Cerebellar cortex (tissue), 1 donor: ENCODE measurements around the gene HMX3.
A peak's percentile ranks its signal among the peaks of the same experiment; 100 is the strongest.

Experiments used
- DNase-seq: peaks from one replicate; pipeline ENCODE4 v3.0.0-alpha.2; 2015; ENCODE audit warnings: low spot score

HMX3 gene

DNA sequence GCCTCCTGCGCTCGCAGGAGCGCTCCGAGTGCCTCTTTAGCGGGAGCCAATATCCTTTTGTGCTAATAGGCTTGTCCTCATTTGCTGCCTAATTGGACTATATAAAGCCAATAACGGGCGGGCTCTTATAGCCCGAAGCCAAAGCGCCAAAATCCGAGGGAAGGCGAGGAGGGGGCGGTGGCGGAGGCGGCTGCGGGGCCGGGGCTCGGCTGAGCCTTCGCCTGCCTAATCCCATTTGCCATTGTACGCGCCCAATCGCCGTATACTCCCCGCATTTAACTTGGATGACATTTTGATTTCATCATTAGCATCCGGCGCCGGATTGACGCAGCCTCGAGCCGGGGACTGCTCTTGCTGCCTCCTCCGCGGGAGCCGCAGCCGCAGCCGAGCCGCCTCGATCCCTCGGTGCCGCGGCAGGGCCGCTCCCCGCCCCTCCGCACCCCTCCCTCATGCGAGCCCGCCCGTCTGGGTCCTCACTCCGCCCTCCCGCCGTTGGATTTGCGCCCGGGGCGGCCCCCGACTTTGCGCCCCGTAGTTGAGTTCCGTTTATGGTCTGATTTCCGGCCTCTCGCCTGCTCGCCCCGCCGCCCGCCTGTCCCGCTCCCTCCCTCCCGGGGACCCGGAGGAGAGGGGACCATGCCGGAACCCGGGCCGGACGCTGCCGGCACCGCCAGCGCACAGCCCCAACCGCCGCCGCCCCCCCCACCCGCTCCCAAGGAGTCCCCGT lies at the start of gene HMX3:
Gene HMX3, plus strand, starts transcription at position 556 of the 727 bp plus-strand sequence. Its CDS starts 81 bp downstream, at position 637.
- no peak for DNase-seq

GRCh38 chr10:123086281-123086680 lies 49.5 kb upstream of the HMX3 start:
- no peak for DNase-seq

- no peak for DNase-seq
These were observed 48.4 kb upstream of the HMX3 start for GRCh38 chr10:123087348-123087747.

- DNase-seq: no peak
These were observed 48.0 kb upstream of the HMX3 start for GRCh38 chr10:123087786-123088185.

GRCh38 chr10:123092635-123093414 lies 42.9 kb upstream of the HMX3 start:
- DNase-seq: no peak

GRCh38 chr10:123093489-123093888 lies 42.3 kb upstream of the HMX3 start:
- no peak for DNase-seq

DNA sequence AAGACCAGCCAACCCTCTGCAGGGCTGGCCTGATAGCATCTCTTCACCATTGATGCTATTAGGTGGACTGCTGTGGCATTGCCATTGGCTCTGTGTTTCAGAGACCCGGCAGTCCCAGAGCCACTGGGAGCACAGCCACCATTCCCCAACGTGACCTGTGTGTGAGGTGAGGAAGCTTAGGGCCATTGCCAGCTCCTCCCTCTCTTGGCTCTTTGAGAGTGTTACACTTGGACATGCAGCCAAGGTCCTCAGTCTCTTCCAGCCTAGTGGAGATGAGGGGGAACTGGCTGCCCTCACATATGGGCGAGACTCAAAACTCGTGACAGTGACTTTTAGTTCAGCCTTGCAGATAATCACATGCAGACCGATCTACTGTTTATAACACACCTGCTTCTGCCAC lies 39.3 kb upstream of the HMX3 start:
- DNase-seq: no peak

GRCh38 chr10:123097039-123097438 lies 38.7 kb upstream of the HMX3 start:
- no peak for DNase-seq

DNA sequence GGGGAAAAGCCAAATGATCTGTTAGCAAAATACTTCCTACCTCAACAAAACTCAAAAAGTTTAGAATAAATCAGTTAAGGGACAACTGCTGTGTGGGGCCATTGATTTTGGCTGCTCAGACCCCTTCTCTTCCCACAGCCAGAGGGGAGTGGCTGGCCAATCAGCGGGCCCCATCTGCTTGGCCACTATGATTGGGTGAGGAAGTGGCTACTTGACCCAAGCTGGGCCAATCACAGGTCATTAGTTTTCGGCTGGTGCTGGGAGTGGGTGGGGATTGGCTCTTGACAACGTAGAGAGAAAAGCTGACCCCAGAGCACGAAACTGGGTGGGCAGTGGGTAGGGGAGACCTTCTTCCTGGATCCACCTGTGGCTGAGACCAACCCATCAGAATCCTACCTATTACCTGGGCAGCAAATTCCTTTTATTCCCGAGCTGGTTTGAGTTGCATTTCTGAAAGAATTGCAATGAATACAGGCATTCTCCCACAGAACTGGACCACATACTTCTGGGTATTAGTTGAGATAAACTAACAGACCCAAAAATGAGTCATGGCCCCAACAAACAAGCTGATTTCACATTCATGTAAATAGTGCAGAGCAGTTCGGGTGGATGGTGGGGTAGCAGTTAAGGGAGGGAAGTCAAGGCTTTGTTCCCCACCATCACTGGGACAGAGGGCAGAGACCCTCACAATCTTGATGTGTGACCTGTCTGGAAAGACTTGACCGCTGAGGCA lies 35.6 kb upstream of the HMX3 start:
- DNase-seq: no peak

DNA sequence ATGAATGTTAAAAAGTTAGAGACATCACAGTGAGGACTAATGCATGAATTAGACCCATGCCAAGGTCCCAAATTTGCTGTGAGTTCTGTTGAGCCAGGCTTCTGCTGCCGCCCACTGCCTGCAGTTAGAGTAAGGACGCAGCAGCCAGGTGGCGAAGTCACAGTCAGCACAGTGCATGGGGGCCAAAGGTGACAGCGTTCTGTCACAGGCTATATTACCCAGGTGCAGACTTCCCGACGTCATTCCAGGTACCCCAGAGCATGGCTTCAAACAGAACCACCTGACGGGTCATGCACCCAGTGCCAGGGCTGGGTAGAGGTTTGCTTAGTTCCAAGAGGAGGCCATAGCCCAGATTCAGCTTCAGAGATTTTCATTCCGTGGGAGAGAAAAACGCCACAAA lies 33.9 kb upstream of the HMX3 start:
- DNase-seq: no peak

- no peak for DNase-seq
These were observed 33.1 kb upstream of the HMX3 start for GRCh38 chr10:123102673-123103072.

- no peak for DNase-seq
These were observed 31.8 kb upstream of the HMX3 start for GRCh38 chr10:123103944-123104343.

GRCh38 chr10:123109466-123109865 lies 26.3 kb upstream of the HMX3 start:
- DNase-seq: no peak

- no peak for DNase-seq
These were observed 17.9 kb upstream of the HMX3 start for GRCh38 chr10:123117644-123118417.

GRCh38 chr10:123119081-123119480 lies 16.7 kb upstream of the HMX3 start:
- no peak for DNase-seq

- no peak for DNase-seq
These were observed 9.5 kb upstream of the HMX3 start for GRCh38 chr10:123126246-123126645.

GRCh38 chr10:123129618-123130271 lies 6.0 kb upstream of the HMX3 start:
- DNase-seq: no peak

GRCh38 chr10:123132576-123133477 lies 2.9 kb upstream of the HMX3 start:
- DNase-seq: peak; percentile 80

GRCh38 chr10:123133541-123134342 lies 2.0 kb upstream of the HMX3 start:
- DNase-seq: no peak
